ENCODE data around the gene RIC1. TPM values are rescaled to one million over a fixed set of nuclear protein-coding genes. Genes with fewer than 3 reads are reported as not detected.

The RIC1 gene
- polyA plus RNA-seq, 4 donors = 3.9 to 16.5 (median 6.8) TPM

GRCh38 chr9:5628183-5628529 is 751 bp upstream of the RIC1 start:
- Histone ChIP-seq H3K9me3 (ENCODE audit: control insufficient read depth in 2 of 2, insufficient read depth in 1 of 2, low read depth in 1 of 2, low read length in 1 of 2) (no peaks in the 10 kb centered on the region), H3K4me1 (ENCODE audit: control insufficient read depth in 3 of 3, insufficient read depth in 2 of 3, low read depth in 1 of 3, low read length in 2 of 3) (peaks cover 0 to 8% (median 4%) of the 10 kb centered on the region in 3 donors), H3K27me3 (ENCODE audit: control insufficient read depth in 3 of 3, insufficient read depth in 3 of 3, low read length in 3 of 3) (no peaks in the 10 kb centered on the region), H3K27ac (ENCODE audit: low read depth in 1 of 3, low read length in 2 of 3) (peak overlapping the region; percentile 56 to 100 (median 98)), H3K36me3 (ENCODE audit: control insufficient read depth in 3 of 3, insufficient read depth in 2 of 3, low read depth in 1 of 3, low read length in 3 of 3) (no peaks in the 10 kb centered on the region), H3K4me3 (ENCODE audit: low read depth in 1 of 3, low read length in 3 of 3) (peak overlapping the region; percentile 86 to 100 (median 91))
- DNase-seq (no peak), FAIRE-seq (no peak)
- WGBS, 3 donors = 1 to 2% (median 1%) methylated on average over 7 of the region's 7 CpGs

- DNase-seq = peak in 1 of 2 donors; percentile 42
- Histone ChIP-seq H3K36me3 (ENCODE audit: control insufficient read depth in 3 of 3, insufficient read depth in 2 of 3, low read depth in 1 of 3, low read length in 3 of 3) (no peaks in the 10 kb centered on the region), H3K9me3 (ENCODE audit: control insufficient read depth in 2 of 2, insufficient read depth in 1 of 2, low read depth in 1 of 2, low read length in 1 of 2) (peaks cover 0 to 2% of the 10 kb centered on the region in 2 donors), H3K27me3 (ENCODE audit: control insufficient read depth in 3 of 3, insufficient read depth in 3 of 3, low read length in 3 of 3) (no peaks in the 10 kb centered on the region), H3K27ac (ENCODE audit: low read depth in 1 of 3, low read length in 2 of 3) (peak overlapping the region; percentile 97 to 100 (median 100)), H3K4me3 (ENCODE audit: low read depth in 1 of 3, low read length in 3 of 3) (peak overlapping the region; percentile 91 to 100 (median 94)), H3K4me1 (ENCODE audit: control insufficient read depth in 3 of 3, insufficient read depth in 2 of 3, low read depth in 1 of 3, low read length in 2 of 3) (peaks cover 0 to 8% (median 4%) of the 10 kb centered on the region in 3 donors)
- no peak for FAIRE-seq
- WGBS, 3 donors = 0% methylated on average over 42 to 56 of the region's 56 CpGs
These were observed 589 bp downstream of the RIC1 start for GRCh38 chr9:5629312-5630080.

DNA sequence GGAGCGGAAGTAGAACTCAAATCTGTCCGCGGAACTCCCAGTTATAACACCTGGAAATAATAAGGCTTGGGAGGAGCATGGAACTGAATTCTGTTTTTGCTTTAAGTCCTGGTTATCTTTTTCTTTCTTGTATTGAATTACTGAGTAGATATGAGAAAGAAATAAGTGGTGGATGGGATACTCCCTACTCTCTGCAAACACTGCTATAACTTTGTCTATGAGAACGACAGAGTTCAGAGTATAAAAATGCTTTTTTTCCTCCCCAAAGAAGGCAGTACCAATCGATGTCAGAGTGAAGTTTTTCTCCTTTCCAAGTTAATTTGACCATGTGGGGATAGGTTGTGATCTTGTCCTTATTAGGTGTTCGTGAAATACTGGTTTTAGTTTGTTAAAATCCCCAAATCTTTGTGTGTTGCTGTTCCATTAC is 1.2 kb downstream of the RIC1 start:
- peaks cover 0 to 5% of the 10 kb centered on the region in 2 donors for H3K9me3 ChIP-seq (ENCODE audit: control insufficient read depth in 2 of 2, insufficient read depth in 1 of 2, low read depth in 1 of 2, low read length in 1 of 2)
- peak; percentile 58 to 75 for DNase-seq
- H3K27ac ChIP-seq (ENCODE audit: low read depth in 1 of 3, low read length in 2 of 3) = peak overlapping the region; percentile 97 to 100 (median 100)
- H3K4me1 ChIP-seq (ENCODE audit: control insufficient read depth in 3 of 3, insufficient read depth in 2 of 3, low read depth in 1 of 3, low read length in 2 of 3) = peaks cover 0 to 8% (median 4%) of the 10 kb centered on the region in 3 donors
- H3K4me3 ChIP-seq (ENCODE audit: low read depth in 1 of 3, low read length in 3 of 3) = peak overlapping the region; percentile 91 to 100 (median 94)
- 0 to 2% (median 1%) methylated on average over 6 of the region's 6 CpGs for WGBS, 3 donors
- H3K27me3 ChIP-seq (ENCODE audit: control insufficient read depth in 3 of 3, insufficient read depth in 3 of 3, low read length in 3 of 3) = no peaks in the 10 kb centered on the region
- H3K36me3 ChIP-seq (ENCODE audit: control insufficient read depth in 3 of 3, insufficient read depth in 2 of 3, low read depth in 1 of 3, low read length in 3 of 3) = no peaks in the 10 kb centered on the region
- FAIRE-seq = no peak

- Histone ChIP-seq H3K27ac (ENCODE audit: low read depth in 1 of 3, low read length in 2 of 3) (no peak overlapping the region), H3K4me3 (ENCODE audit: low read depth in 1 of 3, low read length in 3 of 3) (peak overlapping the region in 1 of 3 donors; percentile 19), H3K9me3 (ENCODE audit: control insufficient read depth in 2 of 2, insufficient read depth in 1 of 2, low read depth in 1 of 2, low read length in 1 of 2) (peaks cover 2 to 10% of the 10 kb centered on the region in 2 donors), H3K4me1 (ENCODE audit: control insufficient read depth in 3 of 3, insufficient read depth in 2 of 3, low read depth in 1 of 3, low read length in 2 of 3) (peaks cover 0 to 8% (median 4%) of the 10 kb centered on the region in 3 donors), H3K36me3 (ENCODE audit: control insufficient read depth in 3 of 3, insufficient read depth in 2 of 3, low read depth in 1 of 3, low read length in 3 of 3) (no peaks in the 10 kb centered on the region), H3K27me3 (ENCODE audit: control insufficient read depth in 3 of 3, insufficient read depth in 3 of 3, low read length in 3 of 3) (no peaks in the 10 kb centered on the region)
- 58 to 87% (median 76%) methylated on average over 1 of the region's 1 CpG for WGBS, 3 donors
- DNase-seq = no peak
- FAIRE-seq = no peak
These were observed 2.1 kb downstream of the RIC1 start for GRCh38 chr9:5631026-5631425.

GRCh38 chr9:5632540-5632939 is 3.6 kb downstream of the RIC1 start:
- H3K4me3 ChIP-seq (ENCODE audit: low read depth in 1 of 3, low read length in 3 of 3) = no peak overlapping the region
- WGBS, 3 donors = 59 to 86% (median 72%) methylated on average over 3 of the region's 3 CpGs
- H3K9me3 ChIP-seq (ENCODE audit: control insufficient read depth in 2 of 2, insufficient read depth in 1 of 2, low read depth in 1 of 2, low read length in 1 of 2) = peaks cover 2 to 17% of the 10 kb centered on the region in 2 donors
- FAIRE-seq (no peak), DNase-seq (peak; percentile 13 to 22)
- no peaks in the 10 kb centered on the region for H3K27me3 ChIP-seq (ENCODE audit: control insufficient read depth in 3 of 3, insufficient read depth in 3 of 3, low read length in 3 of 3)
- peaks cover 0 to 3% (median 0%) of the 10 kb centered on the region in 3 donors for H3K36me3 ChIP-seq (ENCODE audit: control insufficient read depth in 3 of 3, insufficient read depth in 2 of 3, low read depth in 1 of 3, low read length in 3 of 3)
- peaks cover 0 to 8% (median 4%) of the 10 kb centered on the region in 3 donors for H3K4me1 ChIP-seq (ENCODE audit: control insufficient read depth in 3 of 3, insufficient read depth in 2 of 3, low read depth in 1 of 3, low read length in 2 of 3)
- peak overlapping the region in 1 of 3 donors; percentile 68 for H3K27ac ChIP-seq (ENCODE audit: low read depth in 1 of 3, low read length in 2 of 3)

DNA sequence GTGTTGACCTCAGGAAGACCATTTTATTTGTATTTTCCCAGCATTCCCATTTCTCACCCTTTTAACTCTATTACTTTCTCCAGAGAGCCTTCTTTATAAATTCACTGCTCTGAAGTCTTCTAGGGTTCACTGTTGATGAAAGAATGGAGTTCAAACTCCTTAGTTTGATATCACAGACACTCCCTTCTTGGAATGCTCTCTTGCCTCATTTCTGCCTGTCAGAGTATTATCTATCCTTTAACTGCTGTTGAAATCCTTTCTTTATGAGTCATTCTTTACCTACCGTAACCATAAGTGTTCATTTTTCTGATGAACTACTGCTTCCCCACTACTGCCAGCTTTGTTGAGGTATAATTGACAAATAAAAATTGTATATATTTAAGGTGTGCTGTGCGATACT is 4.3 kb downstream of the RIC1 start:
- FAIRE-seq = no peak
- peak; percentile 72 to 90 for DNase-seq
- H3K27me3 ChIP-seq (ENCODE audit: control insufficient read depth in 3 of 3, insufficient read depth in 3 of 3, low read length in 3 of 3) = no peaks in the 10 kb centered on the region
- peaks cover 2 to 17% of the 10 kb centered on the region in 2 donors for H3K9me3 ChIP-seq (ENCODE audit: control insufficient read depth in 2 of 2, insufficient read depth in 1 of 2, low read depth in 1 of 2, low read length in 1 of 2)
- H3K4me1 ChIP-seq (ENCODE audit: control insufficient read depth in 3 of 3, insufficient read depth in 2 of 3, low read depth in 1 of 3, low read length in 2 of 3) = peaks cover 0 to 8% (median 4%) of the 10 kb centered on the region in 3 donors
- H3K36me3 ChIP-seq (ENCODE audit: control insufficient read depth in 3 of 3, insufficient read depth in 2 of 3, low read depth in 1 of 3, low read length in 3 of 3) = peaks cover 0 to 3% (median 0%) of the 10 kb centered on the region in 3 donors
- H3K27ac ChIP-seq (ENCODE audit: low read depth in 1 of 3, low read length in 2 of 3) = peak overlapping the region in 2 of 3 donors; percentile 20 to 68
- 32 to 69% (median 43%) methylated on average over 2 of the region's 2 CpGs for WGBS, 3 donors
- H3K4me3 ChIP-seq (ENCODE audit: low read depth in 1 of 3, low read length in 3 of 3) = no peak overlapping the region

DNA sequence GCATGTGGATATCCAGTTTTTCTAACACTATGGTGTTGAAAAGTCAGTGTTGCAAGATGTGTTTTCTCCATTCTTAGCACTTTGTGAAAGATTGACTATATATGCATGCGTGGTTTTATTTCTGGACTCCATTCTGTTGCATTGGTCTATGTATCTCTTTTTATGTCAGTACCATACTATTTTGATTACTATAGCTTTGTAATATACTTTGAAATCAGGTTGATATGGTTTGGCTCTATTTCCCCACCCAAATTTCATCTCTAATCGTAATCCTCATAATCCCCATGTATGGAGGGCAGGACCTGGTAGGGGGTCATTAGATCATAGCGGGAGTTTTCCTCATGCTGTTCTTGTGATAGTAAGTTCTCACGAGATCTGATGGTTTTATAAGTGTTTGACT is 6.5 kb downstream of the RIC1 start:
- H3K36me3 ChIP-seq (ENCODE audit: control insufficient read depth in 3 of 3, insufficient read depth in 2 of 3, low read depth in 1 of 3, low read length in 3 of 3) = peaks cover 0 to 3% (median 0%) of the 10 kb centered on the region in 3 donors
- no peaks in the 10 kb centered on the region for H3K27me3 ChIP-seq (ENCODE audit: control insufficient read depth in 3 of 3, insufficient read depth in 3 of 3, low read length in 3 of 3)
- H3K27ac ChIP-seq (ENCODE audit: low read depth in 1 of 3, low read length in 2 of 3) = no peak overlapping the region
- H3K9me3 ChIP-seq (ENCODE audit: control insufficient read depth in 2 of 2, insufficient read depth in 1 of 2, low read depth in 1 of 2, low read length in 1 of 2) = peaks cover 2 to 21% of the 10 kb centered on the region in 2 donors
- FAIRE-seq = no peak
- H3K4me1 ChIP-seq (ENCODE audit: control insufficient read depth in 3 of 3, insufficient read depth in 2 of 3, low read depth in 1 of 3, low read length in 2 of 3) = peaks cover 0 to 8% (median 4%) of the 10 kb centered on the region in 3 donors
- H3K4me3 ChIP-seq (ENCODE audit: low read depth in 1 of 3, low read length in 3 of 3) = no peak overlapping the region
- WGBS, 3 donors = 97 to 100% (median 98%) methylated on average over 4 of the region's 4 CpGs
- no peak for DNase-seq

DNA sequence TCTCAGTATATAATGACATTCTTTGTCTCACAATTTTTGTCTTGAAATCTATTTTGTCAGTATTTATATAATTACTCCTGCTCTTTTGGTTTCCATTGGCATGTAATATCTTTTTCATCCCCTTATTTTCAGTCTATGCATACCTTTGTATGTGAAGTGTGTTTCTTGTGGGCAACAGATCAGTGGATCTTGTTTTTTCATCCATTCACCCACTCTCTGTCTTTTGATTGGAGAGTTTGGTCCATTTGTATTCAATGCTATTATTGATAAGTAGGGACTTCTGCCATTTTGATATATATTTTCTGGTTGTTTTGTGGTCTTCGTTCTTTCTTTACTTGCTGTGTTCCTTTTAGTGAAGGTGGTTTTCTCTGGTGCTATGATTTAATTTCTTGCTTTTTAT is 10.9 kb downstream of the RIC1 start:
- H3K27me3 ChIP-seq (ENCODE audit: control insufficient read depth in 3 of 3, insufficient read depth in 3 of 3, low read length in 3 of 3) = no peaks in the 10 kb centered on the region
- H3K9me3 ChIP-seq (ENCODE audit: control insufficient read depth in 2 of 2, insufficient read depth in 1 of 2, low read depth in 1 of 2, low read length in 1 of 2) = peaks cover 2 to 26% of the 10 kb centered on the region in 2 donors
- FAIRE-seq (no peak), DNase-seq (no peak)
- 98 to 100% (median 100%) methylated on average over 1 of the region's 1 CpG for WGBS, 3 donors
- peaks cover 0 to 6% (median 0%) of the 10 kb centered on the region in 3 donors for H3K36me3 ChIP-seq (ENCODE audit: control insufficient read depth in 3 of 3, insufficient read depth in 2 of 3, low read depth in 1 of 3, low read length in 3 of 3)
- H3K4me3 ChIP-seq (ENCODE audit: low read depth in 1 of 3, low read length in 3 of 3) = no peak overlapping the region
- H3K4me1 ChIP-seq (ENCODE audit: control insufficient read depth in 3 of 3, insufficient read depth in 2 of 3, low read depth in 1 of 3, low read length in 2 of 3) = no peaks in the 10 kb centered on the region
- no peak overlapping the region for H3K27ac ChIP-seq (ENCODE audit: low read depth in 1 of 3, low read length in 2 of 3)

Data from small intestine (tissue), 7 donors.